Measurements from ENCODE around the gene ALPK3. TPM values are rescaled to one million over a fixed set of nuclear protein-coding genes. Genes with fewer than 3 reads are reported as not detected.

The ALPK3 gene
- total and polyA plus RNA-seq, 10 of the 15 experiments (the other 5 are each of a cell fraction or from before 2014, with no cell fraction given), result under 0.01 to 0.05 (median 0.02) TPM; not detected in 6

DNA sequence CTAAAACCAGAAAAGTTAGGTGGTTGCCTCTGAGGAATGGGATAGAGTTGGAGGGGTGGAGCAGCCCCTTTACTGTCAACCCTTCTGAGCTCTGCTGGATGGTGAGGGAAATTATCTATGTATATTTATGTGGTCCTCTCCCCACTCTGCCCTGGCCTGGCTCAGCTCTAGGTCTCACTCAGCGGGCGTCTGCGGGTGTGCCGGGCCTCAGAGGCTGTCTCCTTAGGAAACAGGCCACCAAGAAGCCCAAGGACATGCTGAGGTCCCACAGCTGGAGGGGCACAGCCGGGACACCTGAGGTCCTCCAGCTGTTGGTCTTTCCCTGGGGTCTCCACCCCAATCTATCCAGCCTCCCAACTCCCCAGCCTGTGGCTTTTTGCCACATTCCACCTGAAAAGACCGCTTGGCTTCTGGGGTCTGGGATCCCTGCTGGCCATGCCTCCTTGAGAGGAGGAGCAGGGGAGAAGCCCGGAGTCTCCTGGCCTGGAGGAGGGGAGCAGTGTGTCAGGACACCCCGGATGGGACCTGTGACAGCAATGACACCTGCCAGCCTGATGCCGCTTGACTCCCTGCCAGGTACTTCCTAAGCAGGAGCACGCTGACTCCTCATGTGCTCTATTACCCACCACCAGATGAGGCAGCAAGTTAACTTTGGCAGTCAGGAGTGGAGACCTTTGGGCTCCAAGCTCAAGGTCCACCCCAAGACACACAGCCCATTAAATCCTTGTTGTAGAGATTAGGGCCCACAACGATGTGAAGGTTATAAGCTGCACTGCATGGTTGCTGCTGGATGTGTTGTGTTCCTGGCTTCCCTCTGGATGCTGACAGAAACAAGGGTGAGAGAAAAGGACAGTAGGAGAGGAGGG, 67.0 kb downstream of the ALPK3 start, which contains the start of gene SLC28A1 (continued):
- TF ChIP-seq, protein P1, sequence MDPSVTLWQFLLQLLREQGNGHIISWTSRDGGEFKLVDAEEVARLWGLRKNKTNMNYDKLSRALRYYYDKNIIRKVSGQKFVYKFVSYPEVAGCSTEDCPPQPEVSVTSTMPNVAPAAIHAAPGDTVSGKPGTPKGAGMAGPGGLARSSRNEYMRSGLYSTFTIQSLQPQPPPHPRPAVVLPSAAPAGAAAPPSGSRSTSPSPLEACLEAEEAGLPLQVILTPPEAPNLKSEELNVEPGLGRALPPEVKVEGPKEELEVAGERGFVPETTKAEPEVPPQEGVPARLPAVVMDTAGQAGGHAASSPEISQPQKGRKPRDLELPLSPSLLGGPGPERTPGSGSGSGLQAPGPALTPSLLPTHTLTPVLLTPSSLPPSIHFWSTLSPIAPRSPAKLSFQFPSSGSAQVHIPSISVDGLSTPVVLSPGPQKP (IDR thresholded peaks at IDR 0.05; ENCODE audit: low read depth, low read length), result no peak
- TF ChIP-seq, protein P2, sequence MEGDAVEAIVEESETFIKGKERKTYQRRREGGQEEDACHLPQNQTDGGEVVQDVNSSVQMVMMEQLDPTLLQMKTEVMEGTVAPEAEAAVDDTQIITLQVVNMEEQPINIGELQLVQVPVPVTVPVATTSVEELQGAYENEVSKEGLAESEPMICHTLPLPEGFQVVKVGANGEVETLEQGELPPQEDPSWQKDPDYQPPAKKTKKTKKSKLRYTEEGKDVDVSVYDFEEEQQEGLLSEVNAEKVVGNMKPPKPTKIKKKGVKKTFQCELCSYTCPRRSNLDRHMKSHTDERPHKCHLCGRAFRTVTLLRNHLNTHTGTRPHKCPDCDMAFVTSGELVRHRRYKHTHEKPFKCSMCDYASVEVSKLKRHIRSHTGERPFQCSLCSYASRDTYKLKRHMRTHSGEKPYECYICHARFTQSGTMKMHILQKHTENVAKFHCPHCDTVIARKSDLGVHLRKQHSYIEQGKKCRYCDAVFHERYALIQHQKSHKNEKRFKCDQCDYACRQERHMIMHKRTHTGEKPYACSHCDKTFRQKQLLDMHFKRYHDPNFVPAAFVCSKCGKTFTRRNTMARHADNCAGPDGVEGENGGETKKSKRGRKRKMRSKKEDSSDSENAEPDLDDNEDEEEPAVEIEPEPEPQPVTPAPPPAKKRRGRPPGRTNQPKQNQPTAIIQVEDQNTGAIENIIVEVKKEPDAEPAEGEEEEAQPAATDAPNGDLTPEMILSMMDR (IDR thresholded peaks at IDR 0.05 in 2 of 3, conservative IDR thresholded peaks at IDR 0.05 in 1 of 3; ENCODE audit: control insufficient read depth in 2 of 3, extremely low read depth in 1 of 3, insufficient read depth in 1 of 3, low read depth in 3 of 3, low read length in 3 of 3), result no peak

GRCh38 chr15:84885801-84886200, 68.6 kb downstream of the ALPK3 start:
- no peak overlapping the region for H3K4me3 ChIP-seq
- no peaks in the 10 kb centered on the region for H4K20me1 ChIP-seq (ENCODE audit: control insufficient read depth, insufficient read depth)
- ChIA-PET CTCF (interaction anchor here (1.3 kb wide), 1 partner anchor 42 kb away, joined by 3 read pairs; no protein-coding TSS in a partner anchor), POLR2A (no interaction called here), RAD21 (ENCODE audit: unreplicated experiment) (no interaction called here), SMC1A (ENCODE audit: uncharacterized antibody, unreplicated experiment) (no interaction called here)
- H3K79me2 ChIP-seq (ENCODE audit: control insufficient read depth, insufficient read depth, low read length), result no peaks in the 10 kb centered on the region
- ATAC-seq (no peak), DNase-seq (ENCODE audit: low read depth, low spot score) (no peak), FAIRE-seq (no peak)
- no peak overlapping the region for H3K9ac ChIP-seq (ENCODE audit: control insufficient read depth, insufficient read depth, low read length)
- 0 out of 4 replicates have a peak, but pooled peaks cover 0 to 2% of the 10 kb centered on the region in 2 experiments for H3K27me3 ChIP-seq (replicated peaks in 1 of 2; ENCODE audit: control insufficient read depth in 2 of 2, insufficient read depth in 2 of 2, low read length in 1 of 2)
- H3K4me2 ChIP-seq (ENCODE audit: control insufficient read depth, insufficient read depth), result no peak overlapping the region
- in situ Hi-C loops (cut with MboI), result no loop called here
- H3K4me1 ChIP-seq (ENCODE audit: control insufficient read depth, insufficient read depth, low read length), result peaks cover 3% of the 10 kb centered on the region; the same call in 1 of the 2 replicates
- TF ChIP-seq CBX3 (IDR thresholded peaks at IDR 0.05; ENCODE audit: borderline replicate concordance, low read depth) (no peak), PAX5 (IDR thresholded peaks at IDR 0.05; ENCODE audit: borderline replicate concordance, low read depth, low read length) (no peak), BCL11A (IDR thresholded peaks at IDR 0.05; ENCODE audit: low read depth, low read length) (no peak)
- no peaks in the 10 kb centered on the region for H3K36me3 ChIP-seq (ENCODE audit: control insufficient read depth in 2 of 2, insufficient read depth in 2 of 2, low read length in 1 of 2)
- H2AFZ ChIP-seq (ENCODE audit: control insufficient read depth, low read depth, low read length), result no peak overlapping the region
- intact Hi-C loops (cut with micrococcal nuclease; ENCODE audit: unreplicated experiment), result no loop called here
- H3K27ac ChIP-seq (ENCODE audit: control insufficient read depth, insufficient read depth), result no peak overlapping the region
- BruUV-seq (replicated peaks), result no TSS peak
- no peaks in the 10 kb centered on the region for H3K9me3 ChIP-seq (replicated peaks; ENCODE audit: control insufficient read depth, insufficient read depth, low read length)
- WGBS (ENCODE audit: insufficient coverage, insufficient replicate concordance, low lambda C conversion rate, missing lambda C conversion rate), result 72% methylated on average over 7 of the region's 7 CpGs

Data from GM12878 (cell line).